H1 (cell line): ENCODE data around the gene FOXN3. TPM values are rescaled to one million over a fixed set of nuclear protein-coding genes. Genes with fewer than 3 reads are reported as not detected.

ENCODE experiments used
- CTCF ChIA-PET: fragments of 300-600 bp; sonication (Branson Sonifier 250); formaldehyde crosslinking; loops from one replicate; lab custom pipeline; 2021; ENCODE audit not compliant: partially characterized antibody; lab: Charles Lee
- POLR2A ChIA-PET: fragments of 300-600 bp; sonication (Branson Sonifier 250); formaldehyde crosslinking; loops from one replicate; lab custom pipeline; 2021; ENCODE audit warnings: inconsistent platforms; ENCODE audit not compliant: partially characterized antibody; lab: Charles Lee
- DNase-seq, 2 experiments: peaks; one replicate each; pipeline versions ENCODE4 v3.0.0 to v3.0.0-alpha.2; 2010 to 2022; ENCODE audit warnings: low spot score in 2 of 2, low read depth in 1 of 2, mixed read lengths in 1 of 2
- FAIRE-seq: peaks from 2 replicates; lab custom pipeline; 2011; peaks lifted over from hg19 to GRCh38; lab: Jason Lieb, UNC
- H2AFZ ChIP-seq: 2 replicates; pipeline ENCODE4 v1.8.1; 2012; ENCODE audit warnings: low read length, inconsistent platforms
- H2AK5ac ChIP-seq: 2 replicates; pipeline ENCODE4 v1.6.1; 2013; ENCODE audit warnings: low read depth, low read length
- H2BK120ac ChIP-seq: replicated peaks from 2 replicates; pipeline ENCODE3; 2013; ENCODE audit warnings: low read depth, low read length, inconsistent platforms
- H2BK12ac ChIP-seq: 2 replicates; pipeline ENCODE4 v1.6.1; 2013; ENCODE audit warnings: low read depth, low read length
- H2BK15ac ChIP-seq: 2 replicates; pipeline ENCODE4 v1.6.1; 2013; ENCODE audit warnings: low read length
- H2BK20ac ChIP-seq: 2 replicates; pipeline ENCODE4 v1.6.1; 2013; ENCODE audit warnings: low read length
- H2BK5ac ChIP-seq: 2 replicates; pipeline ENCODE4 v1.6.1; 2013; ENCODE audit warnings: low read depth, low read length
- H3K14ac ChIP-seq: 2 replicates; pipeline ENCODE4 v1.6.1; 2013; ENCODE audit warnings: inconsistent platforms; ENCODE audit not compliant: insufficient read length
- H3K18ac ChIP-seq: 2 replicates; pipeline ENCODE4 v1.6.1; 2013; ENCODE audit warnings: low read length; ENCODE audit errors: extremely low read depth
- H3K23ac ChIP-seq: 2 replicates; pipeline ENCODE4 v1.6.1; 2013; ENCODE audit warnings: inconsistent platforms; ENCODE audit not compliant: insufficient read length
- H3K23me2 ChIP-seq: 2 replicates; pipeline ENCODE4 v1.6.1; 2013; ENCODE audit warnings: low read depth, low read length
- H3K27ac ChIP-seq: 2 replicates; pipeline ENCODE4 v1.6.1; 2011; ENCODE audit warnings: low read depth, low read length, inconsistent platforms
- H3K27me3 ChIP-seq, 4 experiments: replicated peaks in 1 of 4; 1 replicate in 1 of 4; 2 replicates in 3 of 4; pipeline versions ENCODE4 v1.6.1 to v1.8.1; 2011 to 2013; ENCODE audit warnings: low read length in 3 of 4, mild to moderate bottlenecking in 3 of 4, inconsistent platforms in 2 of 4, mixed read lengths in 2 of 4, moderate library complexity in 1 of 4; ENCODE audit not compliant: control insufficient read depth in 3 of 4, insufficient read depth in 3 of 4; ENCODE audit errors: extremely low read depth in 1 of 4
- H3K36me3 ChIP-seq, 4 experiments: 2 replicates each; pipeline versions ENCODE4 v1.6.1 to v1.8.1; 2011 to 2013; ENCODE audit warnings: mild to moderate bottlenecking in 4 of 4, low read length in 3 of 4, moderate library complexity in 2 of 4, control low read depth in 1 of 4, inconsistent platforms in 1 of 4; ENCODE audit not compliant: insufficient read depth in 4 of 4, control insufficient read depth in 2 of 4
- H3K4ac ChIP-seq: replicated peaks from 2 replicates; pipeline ENCODE3; 2013; ENCODE audit warnings: low read length, low read depth, mixed read lengths, inconsistent platforms; ENCODE audit not compliant: insufficient read length
- H3K4me1 ChIP-seq, 4 experiments: replicated peaks in 1 of 4; 1 replicate in 1 of 4; 2 replicates in 3 of 4; pipeline versions ENCODE4 v1.6.1 to v1.8.1; 2011 to 2013; ENCODE audit warnings: low read length in 3 of 4, inconsistent platforms in 2 of 4, mixed read lengths in 1 of 4; ENCODE audit not compliant: insufficient read depth in 4 of 4, control insufficient read depth in 3 of 4
- H3K4me2 ChIP-seq, 2 experiments: 2 replicates each; pipeline versions ENCODE4 v1.6.1 to v1.8.1; 2011 to 2013; ENCODE audit warnings: low read depth in 2 of 2, low read length in 2 of 2, control low read depth in 1 of 2, inconsistent platforms in 1 of 2, mild to moderate bottlenecking in 1 of 2; ENCODE audit not compliant: insufficient read depth in 1 of 2
- H3K4me3 ChIP-seq, 4 experiments: fragments of 200-600, 300-600 bp in 1 of 4; sonication (generic), shearing (Covaris generic), sonication (Bioruptor Twin) in 1 of 4; 2 replicates each; pipeline versions ENCODE4 v1.5.1 to v1.8.1; 2011 to 2016; ENCODE audit warnings: low read length in 4 of 4, low read depth in 3 of 4, control low read depth in 2 of 4, inconsistent platforms in 2 of 4, mild to moderate bottlenecking in 2 of 4, mixed read lengths in 1 of 4, moderate library complexity in 1 of 4; ENCODE audit not compliant: insufficient read depth in 2 of 4; ENCODE audit errors: extremely low read depth in 1 of 4
- H3K56ac ChIP-seq: replicated peaks from 2 replicates; pipeline ENCODE3; 2013; ENCODE audit warnings: low read depth, mild to moderate bottlenecking, mixed read lengths, low read length, inconsistent platforms; ENCODE audit not compliant: insufficient read length
- H3K79me1 ChIP-seq: 2 replicates; pipeline ENCODE4 v1.6.1; 2013; ENCODE audit warnings: low read depth, low read length, control low read depth
- H3K79me2 ChIP-seq, 2 experiments: 2 replicates each; pipeline versions ENCODE4 v1.6.1 to v1.8.1; 2012 to 2013; ENCODE audit warnings: low read length in 2 of 2, mild to moderate bottlenecking in 2 of 2, inconsistent platforms in 1 of 2; ENCODE audit not compliant: insufficient read depth in 2 of 2, control insufficient read depth in 1 of 2
- H3K9ac ChIP-seq, 4 experiments: replicated peaks in 1 of 4; 1 replicate in 1 of 4; 2 replicates in 3 of 4; pipeline versions ENCODE4 v1.6.1 to v1.8.1; 2011 to 2013; ENCODE audit warnings: low read depth in 3 of 4, low read length in 3 of 4, control low read depth in 2 of 4, mild to moderate bottlenecking in 2 of 4, moderate library complexity in 2 of 4, inconsistent platforms in 1 of 4; ENCODE audit errors: extremely low read depth in 1 of 4
- H3K9me3 ChIP-seq, 2 experiments: 2 replicates each; pipeline versions ENCODE4 v1.6.1 to v1.8.1; 2012 to 2013; ENCODE audit warnings: mild to moderate bottlenecking in 2 of 2, moderate library complexity in 2 of 2, control low read depth in 1 of 2, inconsistent platforms in 1 of 2, low read depth in 1 of 2, low read length in 1 of 2, mixed read lengths in 1 of 2; ENCODE audit not compliant: insufficient read depth in 2 of 2
- H4K20me1 ChIP-seq, 2 experiments: replicated peaks in 1 of 2; 2 replicates each; pipeline versions ENCODE3 to v1.8.1; 2011 to 2013; ENCODE audit warnings: inconsistent platforms in 2 of 2, low read length in 2 of 2, mild to moderate bottlenecking in 1 of 2; ENCODE audit not compliant: insufficient read depth in 2 of 2, control insufficient read depth in 1 of 2
- H4K5ac ChIP-seq: 2 replicates; pipeline ENCODE4 v1.6.1; 2013; ENCODE audit warnings: low read length, low read depth, mixed read lengths, inconsistent platforms; ENCODE audit not compliant: insufficient read length
- H4K8ac ChIP-seq: 2 replicates; pipeline ENCODE4 v1.8.0; 2013; ENCODE audit warnings: mild to moderate bottlenecking, moderate library complexity, low read length, inconsistent platforms; ENCODE audit not compliant: insufficient read depth; ENCODE audit errors: extremely low read depth
- H4K91ac ChIP-seq: replicated peaks from 2 replicates; pipeline ENCODE3; 2013; ENCODE audit warnings: low read length, mixed read lengths, inconsistent platforms; ENCODE audit not compliant: insufficient read length
- WGBS, 2 experiments: shearing (Covaris generic) in 1 of 2; methylation state at CpG; one replicate each; pipeline versions ENCODE4 v1.1.6 to v1.1.7; 2013 to 2015; ENCODE audit warnings: low lambda C conversion rate in 2 of 2, mixed read lengths in 2 of 2, inconsistent platforms in 1 of 2, low coverage in 1 of 2, missing lambda C conversion rate in 1 of 2; ENCODE audit not compliant: insufficient replicate concordance in 2 of 2, insufficient coverage in 1 of 2, insufficient read length in 1 of 2; ENCODE audit errors: extremely low coverage in 1 of 2, missing lambda C conversion rate in 1 of 2; 5-methylcytosine and 5-hydroxymethylcytosine counted together
- polyA plus RNA-seq, 7 experiments: library from polyadenylated mRNA; depleted of rRNA in 3 of 7; stranded (reverse) in 5 of 7; unstranded in 2 of 7; fragments of >200 nt in 5 of 7; fragments of 200-250 nt in 2 of 7; gene quantifications; 1 replicate in 5 of 7; 2 replicates in 1 of 7; 4 replicates in 1 of 7; pipeline versions ENCODE4 v1.2.1 to v1.2.3, GENCODE V29; 2011 to 2013; ENCODE audit warnings: missing spikeins in 2 of 7, mixed read lengths in 2 of 7
- total RNA-seq: library from RNA; stranded (reverse); fragmentation: NEBNext Ultra II Directional; extraction: Animal tissue kit (Norgen Biotek cat#: 25700); gene quantifications from 2 replicates; pipeline ENCODE4 v1.2.1, GENCODE V29; 2021

Gene FOXN3
- total and polyA plus RNA-seq, 2 of the 8 experiments (the other 6 are each of a cell fraction or from before 2014, with no cell fraction given): 52.6 to 178 TPM

DNA sequence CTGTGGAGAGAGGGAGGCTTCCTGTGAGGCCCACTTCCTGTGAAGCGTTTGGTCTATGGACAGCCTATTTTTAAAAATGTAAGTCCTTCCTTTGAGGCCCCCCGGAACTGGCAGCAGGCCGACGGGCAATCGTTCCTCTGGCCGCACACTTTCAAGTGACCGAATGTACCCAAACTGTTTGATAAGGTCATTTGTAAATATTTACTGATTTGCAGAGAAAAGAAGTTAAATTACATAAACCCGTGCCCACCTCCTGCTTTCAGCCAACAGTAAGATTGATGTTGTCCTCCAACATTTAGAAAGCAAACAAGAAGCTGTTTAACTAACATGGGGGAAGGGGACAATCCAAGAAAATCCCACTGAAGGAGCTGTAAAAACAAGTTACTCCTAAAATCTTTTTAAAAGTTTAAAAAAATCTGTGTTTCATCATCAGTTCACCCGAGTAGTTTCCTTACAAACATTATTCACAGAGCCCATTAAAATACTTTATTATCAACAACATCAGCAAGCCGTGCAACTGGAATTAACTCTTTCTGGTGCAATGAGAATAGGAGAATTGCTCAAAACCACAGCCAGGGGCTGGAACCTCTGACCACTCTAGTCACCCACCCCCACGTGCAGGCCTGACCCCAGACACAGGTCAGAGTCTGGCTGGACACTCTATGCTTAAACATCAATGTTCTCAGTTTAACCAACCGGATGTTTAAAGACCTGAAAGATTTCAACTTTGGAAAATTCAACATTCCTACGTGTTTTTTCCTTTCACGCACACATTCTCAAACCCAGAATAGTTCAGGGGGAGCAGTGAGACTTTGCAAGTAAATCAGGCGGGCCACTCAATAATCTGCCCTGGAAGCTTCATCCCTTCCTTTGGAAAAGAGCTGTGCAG, 65.3 kb downstream of the FOXN3 start:
- 26% methylated on average over 15 of the region's 15 CpGs; no CpG with 5 or more reads in 1 of the 2 experiments for WGBS, 2 experiments
- peak; percentile 38 to 51 for DNase-seq
- H3K4me2 ChIP-seq: peak overlapping the region; percentile 38 to 51

More for the DNA sequence above, 65.3 kb downstream of the FOXN3 start:
- no peaks in the 10 kb centered on the region for H3K23me2 ChIP-seq
- ChIA-PET POLR2A (interaction anchor here (0.7 to 1.1 kb wide), 2 partner anchors 15 to 20 kb away, joined by 3 read pairs; no protein-coding TSS in a partner anchor), CTCF (interaction anchor here (0.9 to 1.4 kb wide), 2 partner anchors 13 to 19 kb away, joined by 3 to 4 read pairs; no protein-coding TSS in a partner anchor)
- peaks cover 12 to 33% (median 23%) of the 10 kb centered on the region in 4 experiments for H3K4me1 ChIP-seq
- H3K27me3 ChIP-seq: no peaks in the 10 kb centered on the region
- H4K20me1 ChIP-seq: peaks cover 0 to 6% of the 10 kb centered on the region in 2 experiments
- H2BK120ac ChIP-seq: peak overlapping the region; percentile 73
- no peak overlapping the region for H3K23ac ChIP-seq
- H2BK12ac ChIP-seq: peak overlapping the region; percentile 18; the same call in 1 of the 2 replicates
- H3K14ac ChIP-seq: no peak overlapping the region
- FAIRE-seq: no peak
- H3K9me3 ChIP-seq: no peaks in the 10 kb centered on the region; a peak in 1 of 4 replicates
- H2BK15ac ChIP-seq: no peak overlapping the region
- H3K9ac ChIP-seq: no peak overlapping the region
- no peak overlapping the region for H3K4ac ChIP-seq
- no peak overlapping the region for H3K56ac ChIP-seq
- H2BK20ac ChIP-seq: peak overlapping the region; percentile 8; the same call in 1 of the 2 replicates
- peaks cover 0 to 65% of the 10 kb centered on the region in 2 experiments; a peak in 3 of 4 replicates for H3K79me2 ChIP-seq
- H3K36me3 ChIP-seq: peaks cover 4 to 35% (median 19%) of the 10 kb centered on the region in 4 experiments; a peak in 7 of 8 replicates
- peak overlapping the region; percentile 75 for H4K91ac ChIP-seq
- no peak overlapping the region; the same call in 1 of the 2 replicates for H3K27ac ChIP-seq
- H3K4me3 ChIP-seq: peak overlapping the region in 1 of 4 experiments; percentile 31; a peak in 1 of 8 replicates
- peak overlapping the region; percentile 72; the same call in 1 of the 2 replicates for H2BK5ac ChIP-seq
- H3K79me1 ChIP-seq: peaks cover 5% of the 10 kb centered on the region; the same call in 1 of the 2 replicates
- no peak overlapping the region for H2AFZ ChIP-seq
- peak overlapping the region; percentile 43 for H4K8ac ChIP-seq
- peak overlapping the region; percentile 29 for H2AK5ac ChIP-seq
- H4K5ac ChIP-seq: peak overlapping the region; percentile 45
- peak overlapping the region; percentile 25; the same call in 1 of the 2 replicates for H3K18ac ChIP-seq
